Stimulated activated CD4-positive, alpha-beta T cell treated with anti-CD3 and anti-CD28 coated beads, Interleukin-1b, Interleukin-23, amount 100 ng/mL, for 1 hour (primary cell): ENCODE data around the gene SIK1.
"Not testable (repeated sequence)": the region's sequence is repeated elsewhere in the genome, so short reads cannot be mapped to it uniquely, and the experiment has no call there.

Source experiments
- DNase-seq, 2 donors: peaks; one replicate each; pipeline ENCODE4 v3.0.0-alpha.2; 2020; ENCODE audit warnings: low read depth in 2 of 2

The SIK1 gene

GRCh38 chr21:43439316-43440075 is 12.6 kb upstream of the SIK1 start:
- DNase-seq, result not testable (repeated sequence)

GRCh38 chr21:43436272-43436671 is 9.3 kb upstream of the SIK1 start:
- DNase-seq, result not testable (repeated sequence)

DNA sequence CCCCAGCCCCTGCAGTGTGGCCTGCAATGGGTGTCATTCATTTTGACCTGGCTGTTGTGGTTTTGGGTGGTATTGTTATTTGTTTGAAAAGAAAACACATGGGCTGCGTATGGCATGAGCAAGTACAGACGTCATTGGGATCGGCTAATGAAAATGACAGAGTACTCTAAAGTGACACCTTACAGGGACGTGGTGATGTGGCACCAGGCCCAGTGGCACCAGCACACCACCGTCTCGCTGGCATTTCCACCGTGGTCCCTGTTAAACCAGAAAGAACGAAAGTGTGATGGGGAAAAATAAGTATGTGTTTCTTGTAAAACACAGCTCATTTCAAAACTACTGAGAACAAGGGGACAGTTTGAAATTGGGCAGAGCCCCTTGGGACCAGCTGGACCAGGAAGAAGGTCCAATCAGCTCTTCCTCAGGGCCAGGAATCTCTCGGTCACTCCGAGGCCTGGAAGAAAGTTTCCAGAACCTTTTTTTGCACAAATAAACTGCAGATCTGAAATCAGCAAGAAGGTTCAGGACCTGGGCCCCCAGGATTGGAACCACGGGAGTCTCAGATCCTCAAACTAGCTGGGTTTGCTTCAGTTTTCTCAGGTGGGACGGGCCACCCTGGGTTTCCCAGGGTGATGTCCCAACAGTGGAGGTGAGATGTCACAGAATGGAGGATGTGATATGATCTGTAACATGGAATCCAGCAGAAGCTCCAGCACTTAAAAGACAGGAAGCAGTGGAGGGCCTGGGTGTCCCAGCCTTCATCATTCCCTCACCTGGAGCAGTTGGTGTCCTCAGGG is 6.6 kb upstream of the SIK1 start:
- not testable (repeated sequence) for DNase-seq

DNA sequence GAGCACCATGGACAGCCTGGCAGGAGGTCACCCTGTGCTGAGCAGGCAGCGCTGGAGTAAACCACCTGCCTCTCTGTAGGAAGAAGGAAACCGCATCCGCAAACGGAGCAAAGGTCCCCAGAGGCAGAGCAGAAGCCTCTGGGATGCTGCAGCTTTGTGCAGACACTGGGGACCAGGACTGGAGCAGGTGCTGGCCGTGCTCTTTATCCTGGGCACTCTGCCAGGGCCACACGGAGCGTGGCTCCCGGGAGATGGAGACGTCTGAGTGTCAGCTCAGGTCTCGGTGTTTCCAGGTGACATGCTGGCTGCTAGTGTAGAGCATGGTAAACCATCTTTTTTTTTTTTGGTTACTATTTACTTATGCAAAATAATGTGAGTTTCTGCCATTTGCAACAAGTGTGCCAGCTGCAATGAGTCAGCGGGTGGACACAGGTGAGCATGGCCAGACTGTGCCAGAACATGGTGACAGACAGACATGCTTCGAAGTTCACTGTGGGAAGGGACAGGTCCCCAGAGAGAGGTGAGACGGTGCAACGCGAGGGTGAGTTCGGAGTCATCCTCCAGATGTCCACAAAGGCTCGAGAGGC is 4.0 kb upstream of the SIK1 start:
- not testable (repeated sequence) for DNase-seq

- DNase-seq, result not testable (repeated sequence)
Measured at GRCh38 chr21:43428964-43429363, 2.0 kb upstream of the SIK1 start.

- not testable (repeated sequence) for DNase-seq
Measured at GRCh38 chr21:43427242-43427559, 270 bp upstream of the SIK1 start.

DNA sequence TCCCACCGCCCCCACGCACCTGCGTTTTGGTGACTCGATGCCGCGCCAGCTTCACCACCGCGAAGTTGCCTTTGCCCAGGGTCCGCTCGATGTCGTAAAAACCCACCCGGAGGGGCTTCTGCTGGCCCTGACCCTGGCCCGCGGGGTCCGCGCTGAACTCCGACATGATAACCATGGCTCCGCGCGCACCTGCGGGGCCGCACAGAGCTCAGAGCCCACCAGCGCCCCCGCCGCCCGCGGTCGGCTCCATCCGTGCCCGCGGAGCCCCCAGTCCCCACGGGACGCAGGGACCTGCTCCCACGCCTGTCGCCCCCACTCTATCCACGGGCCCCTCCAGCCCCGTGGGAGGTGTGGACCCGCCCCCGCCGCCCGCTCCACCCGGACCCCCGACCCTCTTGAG is 927 bp downstream of the SIK1 start:
- not testable (repeated sequence) for DNase-seq

GRCh38 chr21:43419475-43419874 is 7.5 kb downstream of the SIK1 start:
- not testable (repeated sequence) for DNase-seq

- DNase-seq, result not testable (repeated sequence)
Measured at GRCh38 chr21:43414576-43414975, 12.4 kb downstream of the SIK1 start.

- not testable (repeated sequence) for DNase-seq
Measured at GRCh38 chr21:43412020-43412788, 14.7 kb downstream of the SIK1 start.

DNA sequence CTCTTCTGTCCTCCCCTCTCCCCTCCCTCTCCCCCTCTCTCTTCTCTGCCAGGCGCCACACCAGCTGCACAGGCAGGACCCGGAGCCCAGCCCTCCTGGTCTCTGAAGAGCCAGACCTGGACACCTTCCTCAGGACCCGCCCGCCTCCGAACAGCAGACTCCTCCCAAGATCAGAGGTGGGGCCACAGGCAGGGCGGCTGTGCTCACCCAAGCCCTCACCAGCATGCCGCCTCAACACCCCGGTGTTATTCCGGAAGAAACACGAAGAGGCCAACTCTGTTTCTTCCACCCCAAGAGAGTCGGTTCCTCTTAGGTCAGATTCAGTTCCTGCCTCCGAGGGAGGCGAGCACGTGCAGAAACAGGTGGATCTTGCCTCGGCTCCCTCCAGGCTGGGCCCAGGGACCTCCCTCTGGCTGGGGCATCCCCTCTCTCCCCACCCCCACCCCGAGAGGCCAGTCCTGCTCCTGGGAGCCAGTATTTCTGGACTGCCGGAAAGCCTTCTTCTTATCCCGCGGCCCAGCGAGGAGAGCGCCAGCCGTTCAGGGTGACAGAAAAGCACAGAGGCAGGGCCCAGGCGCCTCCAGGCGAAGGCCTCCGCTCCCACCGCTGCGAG is 16.4 kb downstream of the SIK1 start:
- not testable (repeated sequence) for DNase-seq

GRCh38 chr21:43407139-43407538 is 19.8 kb downstream of the SIK1 start:
- DNase-seq, result not testable (repeated sequence)

- not testable (repeated sequence) for DNase-seq
Measured at GRCh38 chr21:43404450-43404849, 22.5 kb downstream of the SIK1 start.

DNA sequence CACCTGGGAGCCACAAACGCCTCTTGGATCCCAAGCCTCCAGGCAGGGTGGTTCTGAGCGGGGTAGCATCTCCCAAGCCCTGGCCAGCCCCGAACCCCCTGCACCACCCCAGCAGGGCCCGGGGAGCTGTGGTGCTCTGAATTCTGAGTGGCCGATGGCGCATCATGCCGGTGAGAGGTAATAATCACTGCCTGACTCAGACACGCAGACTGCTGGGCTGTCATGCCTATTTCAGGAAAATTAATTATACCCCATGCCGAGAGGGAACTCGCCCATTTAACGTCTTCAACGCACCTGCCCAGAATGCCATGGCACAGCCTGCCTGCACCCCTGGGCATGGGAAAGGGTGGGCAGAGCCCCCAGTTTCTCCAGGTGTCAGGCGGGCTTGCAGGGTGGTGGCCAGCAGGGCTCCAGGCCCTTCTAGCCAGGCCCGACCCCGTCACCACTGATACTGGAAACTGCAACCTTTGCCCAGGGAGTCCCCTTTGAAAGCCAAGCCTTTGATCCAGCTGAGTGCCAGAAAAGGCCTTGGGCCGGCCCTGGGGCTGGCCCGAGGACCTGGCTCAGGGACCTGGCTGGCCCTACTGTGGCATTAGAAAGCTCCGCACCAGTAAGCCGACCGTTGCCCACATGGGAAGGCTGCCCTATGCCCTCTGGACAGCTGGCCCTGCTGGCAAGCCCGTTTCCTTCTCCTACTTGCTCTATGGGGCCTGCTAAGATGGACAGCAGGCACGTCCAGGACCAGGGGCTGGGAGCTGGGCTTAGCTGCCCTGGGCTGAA is 23.1 kb downstream of the SIK1 start:
- DNase-seq, result not testable (repeated sequence)

- not testable (repeated sequence) for DNase-seq
Measured at GRCh38 chr21:43401125-43401524, 25.8 kb downstream of the SIK1 start.

GRCh38 chr21:43399595-43400015 is 27.3 kb downstream of the SIK1 start:
- not testable (repeated sequence) for DNase-seq

DNA sequence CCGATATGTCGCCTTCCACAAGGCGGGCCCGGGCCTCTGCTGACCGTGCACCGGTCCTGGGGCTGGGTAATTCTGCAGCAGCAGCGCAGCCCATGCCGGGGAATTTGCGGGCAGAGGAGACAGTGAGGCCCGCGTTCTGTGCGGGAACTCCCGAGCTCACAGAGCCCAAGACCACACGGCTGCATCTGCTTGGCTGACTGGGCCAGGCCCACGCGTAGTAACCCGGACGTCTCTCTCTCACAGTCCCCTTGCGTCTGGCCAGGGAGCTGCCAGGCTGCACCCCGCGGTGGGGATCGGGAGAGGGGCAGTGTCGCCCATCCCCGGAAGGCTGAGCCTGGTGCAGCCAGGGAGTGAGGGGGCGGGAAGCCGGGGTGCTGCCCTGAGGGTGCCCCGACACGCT is 27.8 kb downstream of the SIK1 start:
- DNase-seq, result not testable (repeated sequence)

GRCh38 chr21:43398533-43398932 is 28.4 kb downstream of the SIK1 start:
- not testable (repeated sequence) for DNase-seq

DNA sequence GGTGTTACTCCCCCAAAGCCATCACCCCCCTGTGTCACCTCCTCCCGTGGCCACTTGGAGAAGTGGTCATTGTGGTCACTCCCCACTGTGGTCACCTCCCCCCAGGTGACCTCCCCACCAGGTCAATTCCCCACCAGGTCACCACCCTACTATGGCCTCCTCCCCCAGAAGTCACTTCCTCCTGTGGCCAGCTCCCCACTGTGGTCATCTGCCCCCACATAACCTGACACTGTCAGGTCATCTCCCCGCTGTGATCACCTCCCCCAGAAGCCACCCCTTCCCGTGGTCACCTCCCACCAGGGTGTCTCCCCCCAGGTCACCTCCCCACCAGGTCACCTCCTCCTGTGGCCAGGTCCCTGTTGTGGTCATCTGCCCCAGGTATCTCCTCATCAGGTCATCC is 28.9 kb downstream of the SIK1 start:
- not testable (repeated sequence) for DNase-seq

GRCh38 chr21:43397439-43397808 is 29.5 kb downstream of the SIK1 start:
- DNase-seq, result not testable (repeated sequence)
